ENCODE measurements around the gene ANKRD6. TPM values are rescaled to one million over a fixed set of nuclear protein-coding genes. Genes with fewer than 3 reads are reported as not detected.

The ANKRD6 gene
- total and polyA plus RNA-seq, 8 donors: 14.1 to 50.7 (median 37.2) TPM

DNA sequence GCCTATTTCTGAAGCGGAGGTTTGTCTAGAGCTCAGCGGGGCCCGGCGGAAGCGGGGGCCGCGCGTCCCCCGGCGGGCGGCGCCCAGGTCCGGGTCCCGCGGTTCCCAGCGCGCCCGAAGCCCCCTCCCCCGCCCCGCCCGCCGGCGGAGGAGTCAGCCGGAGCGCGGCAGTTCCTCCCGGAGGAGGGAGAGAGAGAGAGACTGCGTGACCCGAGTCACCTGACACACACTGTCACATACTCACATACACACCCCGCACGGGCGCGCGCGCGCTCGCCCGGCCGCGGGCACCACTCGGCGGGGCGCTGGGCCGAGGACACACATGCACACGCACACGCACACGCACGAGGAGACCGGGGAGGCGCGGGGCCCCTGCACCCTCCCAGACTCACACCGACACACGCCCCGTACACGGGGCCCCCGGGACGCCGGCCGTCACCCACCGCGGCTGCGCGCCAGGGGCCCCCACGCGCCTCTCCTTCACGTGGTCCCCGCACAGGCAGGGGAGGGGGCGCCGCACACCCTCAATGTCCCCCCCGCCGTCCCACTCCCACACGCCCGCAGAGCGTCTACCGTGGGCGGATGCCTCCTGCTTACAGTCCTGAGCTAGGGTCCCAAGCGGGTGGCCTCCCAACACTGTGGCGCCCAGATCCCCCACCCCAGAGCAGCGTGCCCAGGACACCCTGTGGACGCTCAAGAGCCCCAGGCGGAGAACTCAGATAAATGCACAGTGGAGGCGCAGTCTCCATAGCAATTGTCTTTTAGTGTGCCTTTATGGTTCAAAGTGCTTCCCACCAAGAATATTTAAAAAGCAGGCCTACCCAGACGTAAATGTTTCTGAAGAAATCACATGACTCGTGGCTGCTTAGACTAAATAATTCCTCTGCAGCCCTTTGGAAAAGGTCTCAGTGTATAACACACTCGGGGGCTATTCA lies 20.6 kb upstream of the ANKRD6 start, which contains the start of gene RRAGD:
Gene RRAGD (minus strand): TSS at position 203 of the 935 bp plus-strand sequence. CDS start 280 bp downstream, outside the sequence.
- TF ChIP-seq, protein P1, sequence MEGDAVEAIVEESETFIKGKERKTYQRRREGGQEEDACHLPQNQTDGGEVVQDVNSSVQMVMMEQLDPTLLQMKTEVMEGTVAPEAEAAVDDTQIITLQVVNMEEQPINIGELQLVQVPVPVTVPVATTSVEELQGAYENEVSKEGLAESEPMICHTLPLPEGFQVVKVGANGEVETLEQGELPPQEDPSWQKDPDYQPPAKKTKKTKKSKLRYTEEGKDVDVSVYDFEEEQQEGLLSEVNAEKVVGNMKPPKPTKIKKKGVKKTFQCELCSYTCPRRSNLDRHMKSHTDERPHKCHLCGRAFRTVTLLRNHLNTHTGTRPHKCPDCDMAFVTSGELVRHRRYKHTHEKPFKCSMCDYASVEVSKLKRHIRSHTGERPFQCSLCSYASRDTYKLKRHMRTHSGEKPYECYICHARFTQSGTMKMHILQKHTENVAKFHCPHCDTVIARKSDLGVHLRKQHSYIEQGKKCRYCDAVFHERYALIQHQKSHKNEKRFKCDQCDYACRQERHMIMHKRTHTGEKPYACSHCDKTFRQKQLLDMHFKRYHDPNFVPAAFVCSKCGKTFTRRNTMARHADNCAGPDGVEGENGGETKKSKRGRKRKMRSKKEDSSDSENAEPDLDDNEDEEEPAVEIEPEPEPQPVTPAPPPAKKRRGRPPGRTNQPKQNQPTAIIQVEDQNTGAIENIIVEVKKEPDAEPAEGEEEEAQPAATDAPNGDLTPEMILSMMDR (IDR thresholded peaks at IDR 0.05): no peak
- H3K4me1 ChIP-seq: peaks cover 8 to 36% of the 10 kb centered on the region in 2 donors
- intact Hi-C loops (cut with DNase I): no loop called here
- no peaks in the 10 kb centered on the region for H3K9me3 ChIP-seq
- no peaks in the 10 kb centered on the region for H3K27me3 ChIP-seq
- ATAC-seq (peak; percentile 89), DNase-seq (peak; percentile 50 to 93 (median 80))
- H3K27ac ChIP-seq: peak within 1 kb of the TSS; percentile 72 to 86
- peak within 1 kb of the TSS; percentile 72 to 82 for H3K4me3 ChIP-seq
- no peaks in the 10 kb centered on the region for H3K36me3 ChIP-seq

DNA sequence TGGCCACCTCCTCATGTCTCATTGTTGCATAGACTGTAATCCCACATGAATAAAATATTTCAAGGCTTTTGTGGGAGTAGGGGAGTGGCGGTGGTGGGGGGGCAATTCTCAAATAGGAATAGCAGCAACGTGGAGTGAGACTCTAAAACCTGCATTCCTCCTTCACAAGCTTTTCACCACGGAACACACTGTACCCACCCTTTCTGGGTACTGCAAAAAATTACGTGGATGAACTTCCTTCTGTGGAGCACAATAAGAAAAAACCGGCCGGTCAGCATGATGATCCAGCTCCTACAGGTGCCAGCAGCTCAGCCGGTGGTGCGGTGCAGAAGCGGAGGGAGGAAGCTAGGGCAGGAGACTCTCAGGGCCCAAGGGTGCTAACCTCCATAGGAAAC lies 19.9 kb upstream of the ANKRD6 start:
- Histone ChIP-seq H3K4me1 (peaks cover 8 to 33% of the 10 kb centered on the region in 2 donors), H3K4me3 (peak overlapping the region in 1 of 2 donors; percentile 82), H3K9me3 (no peaks in the 10 kb centered on the region), H3K27me3 (no peaks in the 10 kb centered on the region), H3K27ac (peak overlapping the region in 1 of 2 donors; percentile 72), H3K36me3 (no peaks in the 10 kb centered on the region)
- TF ChIP-seq, protein P1 (IDR thresholded peaks at IDR 0.05): no peak
- intact Hi-C loops (cut with DNase I): no loop called here
- ATAC-seq: peak; percentile 11
- DNase-seq: peak in 1 of 4 donors; percentile 46

DNA sequence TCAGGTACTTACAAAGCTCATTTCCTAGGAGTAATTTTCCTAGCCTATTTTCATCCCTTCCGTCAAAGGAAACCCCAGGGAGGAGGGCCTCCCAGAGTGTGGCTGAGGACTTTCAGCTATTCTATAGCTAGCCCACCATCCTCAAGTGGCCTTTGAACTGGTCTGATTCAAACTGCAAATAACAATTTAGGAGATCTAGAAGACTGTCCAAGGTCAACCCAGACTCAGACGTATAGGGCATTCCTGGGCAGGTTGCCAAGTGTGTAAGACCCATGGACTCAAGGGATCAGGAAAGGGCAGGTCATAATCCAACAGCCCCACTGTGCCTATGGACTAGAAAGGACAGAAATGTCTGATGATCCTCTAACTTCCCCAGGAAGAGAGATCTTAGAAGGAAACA lies 18.7 kb upstream of the ANKRD6 start:
- H3K4me1 ChIP-seq: peaks cover 8 to 31% of the 10 kb centered on the region in 2 donors
- TF ChIP-seq, protein P1 (IDR thresholded peaks at IDR 0.05): no peak
- intact Hi-C loops (cut with DNase I): no loop called here
- H3K27ac ChIP-seq: no peak overlapping the region
- H3K36me3 ChIP-seq: no peaks in the 10 kb centered on the region
- DNase-seq (no peak), ATAC-seq (no peak)
- no peaks in the 10 kb centered on the region for H3K9me3 ChIP-seq
- no peaks in the 10 kb centered on the region for H3K27me3 ChIP-seq
- H3K4me3 ChIP-seq: no peak overlapping the region

DNA sequence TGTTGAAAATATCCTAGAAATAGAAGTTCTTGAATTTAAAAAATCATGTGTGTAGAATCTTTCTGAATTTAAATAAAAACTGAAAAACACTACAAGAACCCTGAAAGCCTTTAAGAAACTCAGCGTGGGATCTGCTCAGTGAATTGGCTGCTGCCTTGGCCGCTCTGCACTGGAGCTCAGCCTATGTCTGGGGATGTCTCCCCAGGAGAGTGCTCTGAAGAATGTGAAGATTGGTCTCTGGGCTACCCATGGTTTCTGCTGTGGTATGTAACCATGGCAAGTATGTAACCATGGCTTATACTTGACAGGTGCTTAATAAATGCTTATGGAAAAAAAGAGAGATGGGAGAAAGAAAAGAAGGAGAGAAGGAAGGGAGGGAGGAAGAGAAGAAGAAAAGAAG lies 17.8 kb upstream of the ANKRD6 start:
- intact Hi-C loops (cut with DNase I): no loop called here
- TF ChIP-seq, protein P1 (IDR thresholded peaks at IDR 0.05): no peak
- ATAC-seq (no peak), DNase-seq (no peak)
- Histone ChIP-seq H3K27ac (no peak overlapping the region), H3K36me3 (no peaks in the 10 kb centered on the region), H3K9me3 (no peaks in the 10 kb centered on the region), H3K4me1 (peaks cover 8 to 21% of the 10 kb centered on the region in 2 donors), H3K27me3 (no peaks in the 10 kb centered on the region), H3K4me3 (no peak overlapping the region)

DNA sequence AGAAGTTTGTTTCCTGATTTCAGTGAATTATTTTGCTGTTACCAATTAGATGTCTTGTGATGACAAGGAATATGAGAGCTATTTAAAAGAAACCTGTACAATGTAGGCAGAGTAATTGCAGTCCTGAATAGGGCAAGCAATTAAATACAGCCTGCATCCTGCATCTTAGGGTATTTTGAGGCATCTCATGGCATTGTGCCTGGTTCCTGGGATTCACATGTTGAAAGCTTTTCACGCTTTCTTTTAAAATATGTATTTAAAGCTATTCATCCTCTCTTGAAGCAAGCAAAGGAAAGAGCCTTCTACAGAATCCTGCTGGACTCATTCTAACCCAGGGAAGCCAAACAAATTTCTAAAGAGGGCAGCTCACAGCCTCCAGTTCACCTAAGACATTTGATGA lies 16.2 kb upstream of the ANKRD6 start:
- ATAC-seq (no peak), DNase-seq (no peak)
- H3K9me3 ChIP-seq: no peaks in the 10 kb centered on the region
- H3K4me1 ChIP-seq: peaks cover 8 to 11% of the 10 kb centered on the region in 2 donors
- intact Hi-C loops (cut with DNase I): no loop called here
- H3K36me3 ChIP-seq: no peaks in the 10 kb centered on the region
- TF ChIP-seq, protein P1 (IDR thresholded peaks at IDR 0.05): no peak
- no peaks in the 10 kb centered on the region for H3K27me3 ChIP-seq
- no peak overlapping the region for H3K4me3 ChIP-seq
- H3K27ac ChIP-seq: no peak overlapping the region
